Sciatic nerve (tissue), 2 donors: ENCODE measurements around the gene GDAP1L1. TPM values are rescaled to one million over a fixed set of nuclear protein-coding genes. Genes with fewer than 3 reads are reported as not detected.
A peak's percentile ranks its signal among the peaks of the same experiment; 100 is the strongest.

Experiments
- ATAC-seq: fragments of 200-7000 bp; cut with Tn5 transposase; one replicate; pipeline ENCODE4 v1.9.1; 2020; ENCODE audit warnings: mild to moderate bottlenecking, moderate library complexity
- DNase-seq: peaks from one replicate; pipeline ENCODE4 v3.0.0-alpha.2; 2020; ENCODE audit warnings: low spot score
- intact Hi-C: fragments of 100-400 bp; cut with DNase I; formaldehyde crosslinking; loops from one replicate; pipeline ENCODE4 v1.14.2; 2022
- total RNA-seq: library from RNA; stranded (reverse); fragmentation: NEBNext Ultra II Directional; extraction: Animal tissue kit (Norgen Biotek cat#: 25700); gene quantifications from one replicate; pipeline ENCODE4 v1.2.1, GENCODE V29; 2021
- donor health status: DM: no; HTN: no; CAD: no.
- donor health status: DM: no; HTN: no; CAD: no.

GDAP1L1 gene
- total RNA-seq: not detected

GRCh38 chr20:44247131-44247571 is at the start of gene GDAP1L1:
Gene GDAP1L1, plus strand, starts transcription at chr20:44247308. Its CDS starts 27 bp downstream, at chr20:44247335.
- ATAC-seq (no peak), DNase-seq (no peak)
- intact Hi-C loops: no loop called here

GRCh38 chr20:44198872-44199271 is 48.2 kb upstream of the GDAP1L1 start:
- ATAC-seq: no peak
- no peak for DNase-seq
- intact Hi-C loops: no loop called here

DNA sequence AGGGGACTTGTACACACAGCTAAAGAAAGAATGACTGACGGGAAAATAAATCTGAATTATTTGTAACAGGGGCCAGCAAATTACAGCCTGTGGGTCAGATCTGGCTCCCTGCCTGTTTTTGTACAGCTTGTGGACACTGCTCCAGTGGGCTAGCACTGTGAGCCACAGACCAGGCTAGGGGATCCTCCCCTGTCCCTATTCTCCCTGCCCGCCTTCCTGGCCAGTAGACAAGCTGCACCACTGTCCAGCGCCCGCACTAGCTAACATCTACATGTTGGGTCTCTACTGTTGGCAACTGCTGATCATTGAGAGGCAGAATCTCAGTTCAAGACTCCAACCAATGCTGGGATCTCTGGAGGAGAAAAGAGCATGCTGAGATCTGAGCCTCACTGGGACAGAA is 47.2 kb upstream of the GDAP1L1 start:
- intact Hi-C loops: no loop called here
- DNase-seq (no peak), ATAC-seq (no peak)

- ATAC-seq (no peak), DNase-seq (no peak)
- intact Hi-C loops: no loop called here
These were observed 46.7 kb upstream of the GDAP1L1 start for GRCh38 chr20:44200371-44200770.

DNA sequence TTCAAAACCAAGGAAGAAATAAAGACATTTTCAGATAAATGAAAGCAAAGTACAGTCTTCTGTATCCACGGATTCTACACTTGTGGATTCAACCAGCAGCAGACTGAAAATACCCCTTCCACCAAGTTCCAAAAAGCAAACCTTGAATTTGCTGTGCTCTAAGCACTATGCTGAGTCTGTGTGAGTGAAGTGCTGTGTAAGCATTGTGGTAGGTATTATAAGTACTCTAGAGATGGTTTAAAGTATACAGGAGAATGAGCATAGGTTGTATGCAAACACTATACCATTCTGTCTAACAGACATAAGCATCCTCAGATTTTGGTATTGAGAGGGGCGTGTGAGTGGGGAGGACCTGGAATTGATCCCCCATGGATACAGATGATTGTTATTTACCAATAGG is 46.1 kb upstream of the GDAP1L1 start:
- DNase-seq: no peak

GRCh38 chr20:44203161-44203560 is 43.9 kb upstream of the GDAP1L1 start:
- no peak for ATAC-seq
- DNase-seq: no peak
- intact Hi-C loops: no loop called here

More for the DNA sequence above, 46.1 kb upstream of the GDAP1L1 start:
- no peak for ATAC-seq
- intact Hi-C loops: no loop called here

GRCh38 chr20:44204156-44204831 is 42.8 kb upstream of the GDAP1L1 start:
- intact Hi-C loops: no loop called here
- DNase-seq: no peak
- ATAC-seq: peak; percentile 77

DNA sequence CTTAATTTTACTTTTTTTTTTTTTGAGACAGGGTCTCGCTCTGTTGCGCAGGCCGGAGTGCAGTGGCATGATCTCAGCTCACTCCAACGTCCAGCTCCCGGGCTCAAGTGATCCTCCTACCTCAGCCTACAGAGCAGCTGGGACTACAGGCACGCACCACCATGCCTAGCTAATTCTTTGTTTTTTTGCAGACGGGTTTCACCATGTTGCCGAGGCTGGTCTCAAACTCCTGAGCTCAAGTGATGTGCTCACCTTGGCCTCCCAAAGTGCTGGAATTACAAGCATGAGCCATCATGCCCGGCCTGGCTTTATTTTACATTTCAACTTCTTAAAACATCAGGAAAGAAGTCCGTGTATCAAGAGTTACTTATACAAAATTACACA is 42.3 kb upstream of the GDAP1L1 start:
- DNase-seq: no peak
- no peak for ATAC-seq
- intact Hi-C loops: no loop called here

DNA sequence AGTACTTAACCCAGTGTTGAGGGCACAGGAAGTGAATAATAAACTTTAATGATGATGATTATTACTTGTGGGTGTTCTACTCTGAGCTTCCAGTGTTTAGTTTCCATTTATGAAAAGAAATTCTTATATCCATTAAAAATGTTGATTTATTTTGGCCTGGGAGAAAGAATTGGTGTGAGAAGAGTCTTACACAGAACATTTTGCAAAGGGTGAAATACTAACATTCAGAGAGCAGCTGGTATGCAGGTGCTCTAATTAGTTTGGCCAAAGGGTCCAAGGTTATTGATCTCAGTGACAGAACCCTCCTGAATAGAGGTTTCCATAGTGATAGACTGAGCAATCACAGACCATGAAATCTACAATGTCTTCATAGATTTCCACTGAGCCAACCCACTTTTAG is 41.0 kb upstream of the GDAP1L1 start:
- intact Hi-C loops: no loop called here
- ATAC-seq (no peak), DNase-seq (no peak)

DNA sequence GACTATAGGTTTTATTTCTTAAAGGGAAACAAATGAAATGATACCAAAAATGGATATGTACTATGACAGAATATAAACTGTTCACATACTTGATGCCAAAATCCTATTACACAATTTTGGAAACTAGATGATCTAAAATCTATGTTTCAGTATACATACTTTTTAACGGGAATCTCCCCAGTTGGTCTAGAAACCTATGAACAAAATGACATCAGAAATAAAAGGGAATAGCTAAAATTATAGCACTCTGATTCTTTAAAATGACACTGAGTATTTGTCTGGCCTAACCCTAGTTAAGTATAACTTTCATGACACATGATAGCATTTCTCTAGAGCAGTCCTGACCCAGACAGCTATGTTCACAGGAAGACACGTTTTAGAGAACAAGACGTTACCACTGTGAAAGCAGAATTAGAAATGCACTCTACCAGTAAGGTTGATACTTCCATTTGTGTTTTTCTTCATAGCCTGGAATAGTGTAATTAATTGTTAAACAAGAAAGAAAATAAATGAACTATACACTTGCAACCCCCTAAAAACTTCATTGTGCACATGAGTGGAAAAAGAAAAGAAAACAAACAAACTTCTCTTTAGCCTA is 39.9 kb upstream of the GDAP1L1 start:
- intact Hi-C loops: no loop called here
- DNase-seq (no peak), ATAC-seq (no peak)

- intact Hi-C loops: no loop called here
- DNase-seq (no peak), ATAC-seq (no peak)
These were observed 38.9 kb upstream of the GDAP1L1 start for GRCh38 chr20:44208165-44208564.

DNA sequence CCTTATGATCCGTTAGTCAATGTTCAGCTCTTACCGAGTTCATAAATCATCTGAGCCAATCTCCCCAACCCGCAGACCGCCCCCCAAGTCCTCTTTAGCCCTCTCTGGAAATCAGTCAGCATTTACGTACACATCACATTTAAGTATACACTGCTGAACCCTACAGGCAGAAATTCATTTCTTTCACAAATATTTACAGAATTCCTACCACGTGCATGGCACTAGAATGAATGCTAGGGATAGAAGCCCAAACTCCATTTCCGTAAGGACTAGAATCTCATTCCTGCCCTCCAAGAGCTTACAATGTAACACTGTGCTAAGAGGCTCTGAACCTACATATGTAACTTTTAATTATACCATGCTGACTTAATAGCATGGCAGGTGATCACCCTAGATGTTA is 38.3 kb upstream of the GDAP1L1 start:
- DNase-seq (no peak), ATAC-seq (no peak)
- intact Hi-C loops: no loop called here

DNA sequence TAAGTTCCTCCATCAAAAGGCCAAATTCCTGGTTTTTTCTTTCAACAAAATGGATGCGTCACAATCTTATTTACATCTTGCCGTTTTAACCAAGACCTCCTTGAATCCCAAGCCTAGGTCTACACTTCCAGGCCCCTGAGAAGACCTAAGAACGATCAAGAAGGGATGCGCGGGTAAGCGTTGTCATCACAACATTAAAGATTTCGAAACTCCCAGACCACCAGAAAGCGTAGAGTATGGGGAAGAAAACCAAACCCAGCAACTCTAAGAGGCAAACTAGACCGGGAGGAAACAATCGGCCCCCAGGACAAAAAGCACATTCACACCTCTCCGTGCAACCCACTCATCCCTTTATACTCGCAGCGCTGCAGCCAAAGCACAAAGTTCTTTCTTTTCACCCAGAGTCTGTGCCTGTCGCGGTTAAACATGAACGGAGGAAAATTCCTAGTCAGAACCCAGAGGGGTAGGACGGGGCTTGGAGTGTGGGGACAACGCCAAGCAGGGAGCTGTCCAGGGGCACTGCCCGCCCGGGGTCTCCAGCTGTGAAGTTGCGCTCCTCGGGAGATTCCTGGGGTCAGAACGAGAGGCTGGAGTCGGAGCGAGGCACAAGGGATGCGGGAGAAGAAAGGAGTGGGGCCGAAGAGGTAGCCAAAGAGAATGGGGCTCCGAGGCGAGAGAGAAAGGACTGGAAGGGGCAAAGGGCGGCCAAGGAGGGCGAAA is 37.3 kb upstream of the GDAP1L1 start:
- intact Hi-C loops: loop anchor here (10.0 kb wide), 1 partner anchor 105 kb away; the partner anchor contains the start of gene FITM2
- ATAC-seq (no peak), DNase-seq (no peak)

DNA sequence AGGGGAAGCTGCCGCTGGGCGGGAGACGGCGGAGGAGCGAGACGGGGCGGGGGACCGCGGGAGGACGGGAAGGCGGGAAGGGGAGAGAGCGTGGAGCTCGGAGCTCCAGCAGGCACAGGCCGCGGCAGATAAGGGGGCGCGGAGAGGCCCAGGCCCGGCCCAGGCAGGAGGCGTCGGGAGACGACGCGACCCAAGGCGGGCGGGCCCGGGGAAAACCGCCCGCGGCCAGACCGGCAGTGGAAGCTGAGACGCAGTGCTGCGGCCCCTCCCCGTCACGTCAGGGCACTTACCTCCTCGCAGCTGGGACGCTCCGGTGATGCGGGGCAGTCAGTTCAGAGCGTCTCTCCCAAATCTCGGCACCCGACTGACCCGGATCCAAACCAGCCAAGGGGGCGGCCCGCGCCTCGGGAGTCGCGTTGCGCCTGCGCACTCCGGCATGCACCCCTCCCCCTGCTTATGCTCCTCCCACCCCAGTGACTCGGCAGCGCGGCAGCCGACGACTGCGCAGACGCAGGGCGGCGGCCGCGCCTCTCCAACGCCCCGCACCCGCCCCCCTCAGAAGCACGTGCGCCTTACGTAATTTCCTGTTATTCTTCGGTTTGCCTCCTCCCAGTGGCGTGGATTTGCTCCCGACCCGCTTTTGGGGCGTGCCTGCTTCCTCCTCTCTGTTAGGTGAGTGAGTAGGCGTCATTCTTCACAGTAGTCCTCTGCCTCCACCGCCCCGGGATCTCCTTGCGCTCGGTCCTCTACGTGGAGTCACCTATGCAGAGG is 36.5 kb upstream of the GDAP1L1 start, which contains the start of gene OSER1:
Gene OSER1 (minus strand): TSS at position 366 of the 771 bp plus-strand sequence. CDS start 3,814 bp downstream, outside the sequence.
- ATAC-seq (peak; percentile 98), DNase-seq (peak; percentile 98)
- intact Hi-C loops: loop anchor here (10.0 kb wide), 1 partner anchor 104 kb away; the partner anchor contains the start of gene FITM2

- peak; percentile 11 for ATAC-seq
- no peak for DNase-seq
- intact Hi-C loops: loop anchor here (10.0 kb wide), 1 partner anchor 103 kb away; the partner anchor contains the start of gene FITM2
These were observed 35.7 kb upstream of the GDAP1L1 start for GRCh38 chr20:44211177-44212039.

GRCh38 chr20:44212792-44213191 is 34.3 kb upstream of the GDAP1L1 start:
- DNase-seq (no peak), ATAC-seq (no peak)
- intact Hi-C loops: loop anchor here (10.0 kb wide), 1 partner anchor 102 kb away; the partner anchor contains the start of gene FITM2

DNA sequence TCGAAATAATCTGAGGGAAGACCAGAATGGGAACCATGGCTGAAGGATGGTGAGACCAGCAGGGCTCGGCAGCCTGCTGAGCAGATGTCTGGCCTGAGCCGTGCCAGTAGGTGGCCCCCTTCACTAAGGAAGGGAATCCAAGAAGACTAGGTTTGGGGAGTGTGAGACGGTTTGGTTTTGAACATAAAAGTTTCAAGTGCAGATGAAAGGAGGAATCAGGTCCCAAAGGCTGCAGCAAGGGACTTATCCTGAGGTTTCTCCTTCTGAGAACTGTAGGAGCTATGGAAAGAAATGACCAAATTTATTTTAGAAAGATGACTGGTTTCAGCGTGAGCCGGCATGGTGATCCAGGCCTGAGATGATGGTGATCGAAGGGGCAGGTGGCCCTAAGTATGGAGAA is 32.0 kb upstream of the GDAP1L1 start:
- ATAC-seq (no peak), DNase-seq (peak; percentile 78)
- intact Hi-C loops: loop anchor here (5.0 to 10.0 kb wide), 2 partner anchors 100 to 397 kb away; partner anchors contain the start of gene FITM2
